Caco-2 (cell line): Measurements from ENCODE around the gene IGFBP3. TPM values are rescaled to one million over a fixed set of nuclear protein-coding genes. Genes with fewer than 3 reads are reported as not detected.
A peak's percentile ranks its signal among the peaks of the same experiment; 100 is the strongest.

Experiments used
- BruUV-seq: library from RNA; stranded (reverse); fragments of 400-500 nt; replicated peaks from 2 replicates; lab custom pipeline; 2021; lab: Mats Ljungman, UMichigan
- CTCF ChIA-PET: fragments of 300-600 bp; sonication (Branson Sonifier 250); formaldehyde crosslinking; loops from one replicate; lab custom pipeline; 2022; ENCODE audit warnings: antibody characterized with exemption; lab: Charles Lee
- POLR2A ChIA-PET: fragments of 300-600 bp; sonication (Branson Sonifier 250); formaldehyde crosslinking; loops from one replicate; lab custom pipeline; 2022; ENCODE audit warnings: antibody characterized with exemption; lab: Charles Lee
- DNase-seq, 2 experiments: peaks; one replicate each; pipeline versions ENCODE4 v3.0.0 to v3.0.0-alpha.2; 2020 to 2022
- H3K27me3 ChIP-seq: replicated peaks from 2 replicates; pipeline ENCODE4 v1.6.0; 2011; ENCODE audit warnings: low read length; ENCODE audit not compliant: control insufficient read depth, insufficient read depth
- H3K36me3 ChIP-seq: 2 replicates; pipeline ENCODE4 v1.5.1; 2011; ENCODE audit warnings: low read length; ENCODE audit not compliant: control insufficient read depth, insufficient read depth
- H3K4me1 ChIP-seq: fragments of 250-450 bp; sonication (Bioruptor Pico); 2 replicates; pipeline ENCODE4 v1.5.1; 2020; ENCODE audit warnings: mild to moderate bottlenecking
- H3K4me3 ChIP-seq: 2 replicates; pipeline ENCODE4 v1.5.1; 2011; ENCODE audit warnings: low read depth, mild to moderate bottlenecking, control low read depth, low read length
- H3K9me3 ChIP-seq: fragments of 250-450 bp; sonication (Bioruptor Pico); 2 replicates; pipeline ENCODE4 v1.5.1; 2020; ENCODE audit warnings: mild to moderate bottlenecking, moderate library complexity
- H3K27ac Mint-ChIP-seq: one replicate; pipeline ENCODE4 v1.8.0; 2022; ENCODE audit warnings: mixed read lengths; ENCODE audit not compliant: unreplicated experiment
- H3K27me3 Mint-ChIP-seq: one replicate; pipeline ENCODE4 v1.8.0; 2022; ENCODE audit warnings: mixed read lengths; ENCODE audit not compliant: insufficient read depth, unreplicated experiment
- H3K36me3 Mint-ChIP-seq: one replicate; pipeline ENCODE4 v1.8.0; 2022; ENCODE audit warnings: mild to moderate bottlenecking, mixed read lengths; ENCODE audit not compliant: insufficient read depth, unreplicated experiment
- H3K4me1 Mint-ChIP-seq: one replicate; pipeline ENCODE4 v1.8.0; 2022; ENCODE audit warnings: low read depth, mixed read lengths; ENCODE audit not compliant: unreplicated experiment
- H3K4me3 Mint-ChIP-seq: one replicate; pipeline ENCODE4 v1.8.0; 2022; ENCODE audit warnings: mild to moderate bottlenecking, moderate library complexity, mixed read lengths; ENCODE audit not compliant: unreplicated experiment
- H3K9me3 Mint-ChIP-seq: one replicate; pipeline ENCODE4 v1.8.0; 2022; ENCODE audit warnings: mixed read lengths; ENCODE audit not compliant: unreplicated experiment
- intact Hi-C: fragments of 100-400 bp; cut with micrococcal nuclease; formaldehyde crosslinking; loops from one replicate; pipeline ENCODE4 v1.10.0; 2022; ENCODE audit not compliant: unreplicated experiment
- total RNA-seq: library from RNA; stranded (reverse); gene quantifications from 2 replicates; pipeline ENCODE4 v1.2.3, GENCODE V29; 2022
- TF ChIP-seq, protein P1 (sequence below), 2 experiments: fragments of 200-600 bp in 1 of 2; IDR thresholded peaks; 1 replicate in 1 of 2; 2 replicates in 1 of 2; pipeline versions ENCODE4 v1.5.1 to v1.8.0; 2011 to 2022; ENCODE audit warnings: antibody characterized with exemption in 1 of 2, control low read depth in 1 of 2, inconsistent platforms in 1 of 2, low read depth in 1 of 2, low read length in 1 of 2, mild to moderate bottlenecking in 1 of 2, moderate library complexity in 1 of 2; ENCODE audit not compliant: insufficient read depth in 1 of 2, severe bottlenecking in 1 of 2, unreplicated experiment in 1 of 2

Gene IGFBP3
- total RNA-seq, 1 experiment from 2014 or later = 0.79 TPM

DNA sequence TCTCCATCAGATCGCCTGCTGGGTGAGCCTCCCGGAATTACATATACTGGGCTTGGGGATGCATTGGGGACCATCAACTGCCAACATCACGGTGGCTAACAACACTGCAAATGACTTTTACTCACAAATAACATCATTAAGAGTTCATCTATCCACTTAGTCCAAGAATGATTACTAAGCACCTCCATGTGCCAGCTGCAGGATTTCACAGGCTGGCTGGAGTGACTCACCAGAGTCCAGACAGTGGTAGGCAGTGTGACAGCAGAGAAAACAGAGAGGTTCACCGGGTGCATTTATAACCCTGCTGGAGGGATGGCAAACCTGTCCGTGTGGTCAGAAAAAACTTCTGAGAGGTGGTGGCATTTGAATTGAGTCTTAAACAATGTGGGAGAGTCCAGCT, 3.2 kb upstream of the IGFBP3 start:
- no peaks in the 10 kb centered on the region; the same call in none of the 2 replicates for H3K27me3 ChIP-seq
- Mint-ChIP-seq H3K4me3 (no peak overlapping the region), H3K36me3 (no peaks in the 10 kb centered on the region), H3K4me1 (no peaks in the 10 kb centered on the region), H3K27me3 (peaks cover 17% of the 10 kb centered on the region), H3K27ac (no peak overlapping the region), H3K9me3 (no peaks in the 10 kb centered on the region)
- intact Hi-C loops = no loop called here
- TF ChIP-seq, protein P1, sequence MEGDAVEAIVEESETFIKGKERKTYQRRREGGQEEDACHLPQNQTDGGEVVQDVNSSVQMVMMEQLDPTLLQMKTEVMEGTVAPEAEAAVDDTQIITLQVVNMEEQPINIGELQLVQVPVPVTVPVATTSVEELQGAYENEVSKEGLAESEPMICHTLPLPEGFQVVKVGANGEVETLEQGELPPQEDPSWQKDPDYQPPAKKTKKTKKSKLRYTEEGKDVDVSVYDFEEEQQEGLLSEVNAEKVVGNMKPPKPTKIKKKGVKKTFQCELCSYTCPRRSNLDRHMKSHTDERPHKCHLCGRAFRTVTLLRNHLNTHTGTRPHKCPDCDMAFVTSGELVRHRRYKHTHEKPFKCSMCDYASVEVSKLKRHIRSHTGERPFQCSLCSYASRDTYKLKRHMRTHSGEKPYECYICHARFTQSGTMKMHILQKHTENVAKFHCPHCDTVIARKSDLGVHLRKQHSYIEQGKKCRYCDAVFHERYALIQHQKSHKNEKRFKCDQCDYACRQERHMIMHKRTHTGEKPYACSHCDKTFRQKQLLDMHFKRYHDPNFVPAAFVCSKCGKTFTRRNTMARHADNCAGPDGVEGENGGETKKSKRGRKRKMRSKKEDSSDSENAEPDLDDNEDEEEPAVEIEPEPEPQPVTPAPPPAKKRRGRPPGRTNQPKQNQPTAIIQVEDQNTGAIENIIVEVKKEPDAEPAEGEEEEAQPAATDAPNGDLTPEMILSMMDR (IDR thresholded peaks at IDR 0.05; ENCODE audit: insufficient read depth in 1 of 2, low read depth in 1 of 2, low read length in 1 of 2, severe bottlenecking in 1 of 2, unreplicated experiment in 1 of 2) = no peak
- POLR2A ChIA-PET = no interaction called here
- no peaks in the 10 kb centered on the region for H3K4me1 ChIP-seq
- no peak overlapping the region for H3K4me3 ChIP-seq
- CTCF ChIA-PET = no interaction called here
- no peaks in the 10 kb centered on the region for H3K36me3 ChIP-seq
- no peaks in the 10 kb centered on the region for H3K9me3 ChIP-seq
- DNase-seq = no peak
- no TSS peak for BruUV-seq

DNA sequence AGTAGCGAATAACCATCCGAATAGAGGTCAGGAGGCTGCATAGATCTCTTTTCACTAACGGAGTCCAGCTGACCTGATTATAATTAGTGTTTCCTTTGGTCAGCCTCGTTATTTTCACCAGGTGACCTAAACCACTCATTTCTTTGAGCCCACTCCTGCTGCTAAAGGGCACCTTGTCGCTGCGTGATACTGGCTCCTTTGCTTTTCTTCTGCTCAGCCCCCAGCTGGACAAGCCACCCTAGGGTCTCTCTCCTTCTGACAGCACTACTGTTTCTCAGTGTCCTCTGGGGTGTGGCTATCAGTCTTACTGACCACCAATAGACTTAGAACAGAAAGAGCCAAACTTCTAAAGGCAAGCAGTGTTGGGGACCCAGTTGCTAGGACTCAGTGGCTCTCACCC, 2.7 kb upstream of the IGFBP3 start:
- no peak for DNase-seq
- Mint-ChIP-seq H3K27me3 (peaks cover 17% of the 10 kb centered on the region), H3K9me3 (no peaks in the 10 kb centered on the region), H3K4me3 (no peak overlapping the region), H3K27ac (no peak overlapping the region), H3K4me1 (no peaks in the 10 kb centered on the region), H3K36me3 (no peaks in the 10 kb centered on the region)
- Histone ChIP-seq H3K9me3 (no peaks in the 10 kb centered on the region), H3K36me3 (no peaks in the 10 kb centered on the region), H3K4me3 (no peak overlapping the region), H3K4me1 (no peaks in the 10 kb centered on the region), H3K27me3 (no peaks in the 10 kb centered on the region; the same call in none of the 2 replicates)
- TF ChIP-seq, protein P1 (IDR thresholded peaks at IDR 0.05; ENCODE audit: insufficient read depth in 1 of 2, low read depth in 1 of 2, low read length in 1 of 2, severe bottlenecking in 1 of 2, unreplicated experiment in 1 of 2) = no peak
- no TSS peak for BruUV-seq
- ChIA-PET CTCF (no interaction called here), POLR2A (no interaction called here)
- intact Hi-C loops = loop anchor here (1.0 kb wide), 1 partner anchor 428 kb away; no protein-coding TSS in a partner anchor

DNA sequence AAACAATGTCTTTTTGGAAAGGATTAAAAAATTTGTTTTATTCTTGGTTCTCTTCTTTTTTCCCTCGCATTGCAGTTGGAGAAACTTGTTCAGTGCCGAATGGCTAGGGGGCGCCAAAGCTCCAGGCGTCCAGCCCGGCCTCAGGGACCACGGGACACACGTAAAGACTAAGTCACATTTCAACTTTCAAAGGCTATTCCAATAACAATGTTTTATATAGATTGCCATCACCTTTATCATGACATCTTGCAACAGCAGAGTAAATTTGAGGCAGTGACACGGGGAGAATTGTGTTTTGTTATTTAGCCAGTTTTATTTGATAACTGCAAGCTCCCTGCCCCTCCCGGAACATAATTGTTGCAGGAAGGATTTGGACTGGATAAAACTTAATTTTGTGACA, 2.2 kb upstream of the IGFBP3 start:
- Mint-ChIP-seq H3K4me3 (no peak overlapping the region), H3K27me3 (peaks cover 17% of the 10 kb centered on the region), H3K4me1 (no peaks in the 10 kb centered on the region), H3K36me3 (no peaks in the 10 kb centered on the region), H3K9me3 (no peaks in the 10 kb centered on the region), H3K27ac (no peak overlapping the region)
- intact Hi-C loops = loop anchor here (1.0 kb wide), 1 partner anchor 429 kb away; no protein-coding TSS in a partner anchor
- DNase-seq = peak in 1 of 2 experiments; percentile 77
- TF ChIP-seq, protein P1 (IDR thresholded peaks at IDR 0.05; ENCODE audit: insufficient read depth in 1 of 2, low read depth in 1 of 2, low read length in 1 of 2, severe bottlenecking in 1 of 2, unreplicated experiment in 1 of 2) = peak; percentile 79 to 92
- H3K9me3 ChIP-seq = no peaks in the 10 kb centered on the region
- no peaks in the 10 kb centered on the region for H3K36me3 ChIP-seq
- H3K27me3 ChIP-seq = no peaks in the 10 kb centered on the region; the same call in none of the 2 replicates
- ChIA-PET POLR2A (no interaction called here), CTCF (interaction anchor here (1.3 kb wide), 1 partner anchor 354 kb away, joined by 3 read pairs; no protein-coding TSS in a partner anchor)
- no peak overlapping the region for H3K4me3 ChIP-seq
- no peaks in the 10 kb centered on the region for H3K4me1 ChIP-seq
- BruUV-seq = no TSS peak
